H1 (cell line): Measurements from ENCODE around the gene MLN. TPM values are rescaled to one million over a fixed set of nuclear protein-coding genes. Genes with fewer than 3 reads are reported as not detected.

Experiments
- BACH1 ChIP-seq: IDR thresholded peaks from 2 replicates; pipeline ENCODE4 v1.6.1; 2012; ENCODE audit warnings: low read length, improper control_type of control experiment
- CBX5 ChIP-seq: fragments of 300-800, 300-1000 bp; sonication (generic); IDR thresholded peaks from 2 replicates; pipeline ENCODE4 v1.7.1; 2016; ENCODE audit warnings: antibody characterized with exemption, low read length, low read depth
- CEBPB ChIP-seq: IDR thresholded peaks from 2 replicates; pipeline ENCODE4 v1.6.1; 2012; ENCODE audit warnings: low read depth, low read length
- EGR1 ChIP-seq: IDR thresholded peaks from 2 replicates; pipeline ENCODE4 v1.6.1; 2011; ENCODE audit warnings: low read depth, low read length, borderline replicate concordance
- EZH2 ChIP-seq: fragments of 200-600 bp; sonication (generic); IDR thresholded peaks from 2 replicates; pipeline ENCODE4 v1.7.1; 2012; ENCODE audit warnings: low read depth, mild to moderate bottlenecking, moderate library complexity, low read length, inconsistent platforms; ENCODE audit not compliant: severe bottlenecking
- GTF2F1 ChIP-seq: IDR thresholded peaks from 2 replicates; pipeline ENCODE4 v1.6.1; 2012; ENCODE audit warnings: low read depth, low read length, improper control_type of control experiment, borderline replicate concordance
- POU5F1 ChIP-seq: IDR thresholded peaks from 2 replicates; pipeline ENCODE4 v1.6.1; 2011; ENCODE audit warnings: low read depth, mild to moderate bottlenecking, low read length, moderate library complexity
- SRF ChIP-seq: IDR thresholded peaks from 2 replicates; pipeline ENCODE4 v1.6.1; 2011; ENCODE audit warnings: mild to moderate bottlenecking, low read depth, low read length, moderate library complexity
- ZNF274 ChIP-seq: IDR thresholded peaks from 2 replicates; pipeline ENCODE4 v1.7.0; 2012; ENCODE audit warnings: low read length, borderline replicate concordance; ENCODE audit errors: extremely low read depth
- polyA plus RNA-seq, 7 experiments: library from polyadenylated mRNA; depleted of rRNA in 3 of 7; stranded (reverse) in 5 of 7; unstranded in 2 of 7; fragments of >200 nt in 5 of 7; fragments of 200-250 nt in 2 of 7; gene quantifications; 1 replicate in 5 of 7; 2 replicates in 1 of 7; 4 replicates in 1 of 7; pipeline versions ENCODE4 v1.2.1 to v1.2.3, GENCODE V29; 2011 to 2013; ENCODE audit warnings: missing spikeins in 2 of 7, mixed read lengths in 2 of 7
- total RNA-seq: library from RNA; stranded (reverse); fragmentation: NEBNext Ultra II Directional; extraction: Animal tissue kit (Norgen Biotek cat#: 25700); gene quantifications from 2 replicates; pipeline ENCODE4 v1.2.1, GENCODE V29; 2021
- TF ChIP-seq, protein P1 (sequence below): fragments of 300-600 bp; sonication (generic); IDR thresholded peaks from 2 replicates; pipeline ENCODE4 v1.7.1; 2012; ENCODE audit warnings: low read length, moderate library complexity, mild to moderate bottlenecking, inconsistent platforms; ENCODE audit not compliant: insufficient replicate concordance

MLN gene
- total and polyA plus RNA-seq, 2 of the 8 experiments (the other 6 are each of a cell fraction or from before 2014, with no cell fraction given) = not detected

DNA sequence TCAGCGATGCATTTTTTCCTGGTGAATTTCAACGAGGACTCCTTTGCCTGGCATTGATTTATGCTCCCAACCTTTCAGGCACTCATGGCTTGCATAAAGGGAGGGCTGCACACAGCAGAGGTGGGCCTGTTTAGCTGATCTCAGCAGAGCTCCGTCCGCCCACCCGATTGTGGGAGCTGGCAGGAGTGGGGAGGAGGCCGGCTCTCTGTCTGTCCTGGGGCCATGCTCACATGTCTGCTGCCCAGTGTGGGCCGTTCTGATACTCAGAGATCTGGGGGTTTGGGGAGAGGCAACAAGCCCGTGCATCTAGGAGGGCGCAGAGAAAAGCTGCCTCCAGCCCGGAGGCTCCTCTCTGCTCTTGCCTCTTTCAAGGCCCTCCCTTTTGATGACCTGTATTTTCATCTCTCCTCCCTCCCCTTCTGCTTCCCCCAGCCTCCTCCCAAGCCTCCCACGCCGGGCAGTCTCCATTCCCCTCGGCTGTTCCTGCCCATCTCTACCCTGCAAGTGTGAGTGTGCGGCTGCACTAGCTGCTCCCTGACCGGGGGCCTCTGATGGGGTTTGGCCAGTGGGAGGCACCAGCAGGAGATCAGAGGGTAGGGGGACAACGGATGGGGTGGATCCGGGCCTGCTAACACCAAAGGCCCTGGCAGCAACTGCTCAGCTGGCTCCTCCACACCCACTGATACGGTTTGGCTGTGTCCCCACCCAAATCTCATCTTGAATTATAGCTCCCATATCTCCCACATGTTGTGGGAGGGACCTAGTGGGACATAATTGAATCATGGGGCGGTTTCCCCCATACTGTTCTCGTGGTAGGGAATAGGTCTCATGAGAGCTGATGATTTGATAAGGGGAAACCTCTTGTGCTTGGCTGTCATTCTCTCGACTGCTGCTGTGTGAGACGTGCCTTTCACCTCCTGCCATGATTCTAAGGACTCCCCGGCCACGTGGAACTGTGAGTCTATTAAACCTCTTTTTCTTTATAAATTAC is 39.6 kb upstream of the MLN start (continued):
- TF ChIP-seq, protein P1, sequence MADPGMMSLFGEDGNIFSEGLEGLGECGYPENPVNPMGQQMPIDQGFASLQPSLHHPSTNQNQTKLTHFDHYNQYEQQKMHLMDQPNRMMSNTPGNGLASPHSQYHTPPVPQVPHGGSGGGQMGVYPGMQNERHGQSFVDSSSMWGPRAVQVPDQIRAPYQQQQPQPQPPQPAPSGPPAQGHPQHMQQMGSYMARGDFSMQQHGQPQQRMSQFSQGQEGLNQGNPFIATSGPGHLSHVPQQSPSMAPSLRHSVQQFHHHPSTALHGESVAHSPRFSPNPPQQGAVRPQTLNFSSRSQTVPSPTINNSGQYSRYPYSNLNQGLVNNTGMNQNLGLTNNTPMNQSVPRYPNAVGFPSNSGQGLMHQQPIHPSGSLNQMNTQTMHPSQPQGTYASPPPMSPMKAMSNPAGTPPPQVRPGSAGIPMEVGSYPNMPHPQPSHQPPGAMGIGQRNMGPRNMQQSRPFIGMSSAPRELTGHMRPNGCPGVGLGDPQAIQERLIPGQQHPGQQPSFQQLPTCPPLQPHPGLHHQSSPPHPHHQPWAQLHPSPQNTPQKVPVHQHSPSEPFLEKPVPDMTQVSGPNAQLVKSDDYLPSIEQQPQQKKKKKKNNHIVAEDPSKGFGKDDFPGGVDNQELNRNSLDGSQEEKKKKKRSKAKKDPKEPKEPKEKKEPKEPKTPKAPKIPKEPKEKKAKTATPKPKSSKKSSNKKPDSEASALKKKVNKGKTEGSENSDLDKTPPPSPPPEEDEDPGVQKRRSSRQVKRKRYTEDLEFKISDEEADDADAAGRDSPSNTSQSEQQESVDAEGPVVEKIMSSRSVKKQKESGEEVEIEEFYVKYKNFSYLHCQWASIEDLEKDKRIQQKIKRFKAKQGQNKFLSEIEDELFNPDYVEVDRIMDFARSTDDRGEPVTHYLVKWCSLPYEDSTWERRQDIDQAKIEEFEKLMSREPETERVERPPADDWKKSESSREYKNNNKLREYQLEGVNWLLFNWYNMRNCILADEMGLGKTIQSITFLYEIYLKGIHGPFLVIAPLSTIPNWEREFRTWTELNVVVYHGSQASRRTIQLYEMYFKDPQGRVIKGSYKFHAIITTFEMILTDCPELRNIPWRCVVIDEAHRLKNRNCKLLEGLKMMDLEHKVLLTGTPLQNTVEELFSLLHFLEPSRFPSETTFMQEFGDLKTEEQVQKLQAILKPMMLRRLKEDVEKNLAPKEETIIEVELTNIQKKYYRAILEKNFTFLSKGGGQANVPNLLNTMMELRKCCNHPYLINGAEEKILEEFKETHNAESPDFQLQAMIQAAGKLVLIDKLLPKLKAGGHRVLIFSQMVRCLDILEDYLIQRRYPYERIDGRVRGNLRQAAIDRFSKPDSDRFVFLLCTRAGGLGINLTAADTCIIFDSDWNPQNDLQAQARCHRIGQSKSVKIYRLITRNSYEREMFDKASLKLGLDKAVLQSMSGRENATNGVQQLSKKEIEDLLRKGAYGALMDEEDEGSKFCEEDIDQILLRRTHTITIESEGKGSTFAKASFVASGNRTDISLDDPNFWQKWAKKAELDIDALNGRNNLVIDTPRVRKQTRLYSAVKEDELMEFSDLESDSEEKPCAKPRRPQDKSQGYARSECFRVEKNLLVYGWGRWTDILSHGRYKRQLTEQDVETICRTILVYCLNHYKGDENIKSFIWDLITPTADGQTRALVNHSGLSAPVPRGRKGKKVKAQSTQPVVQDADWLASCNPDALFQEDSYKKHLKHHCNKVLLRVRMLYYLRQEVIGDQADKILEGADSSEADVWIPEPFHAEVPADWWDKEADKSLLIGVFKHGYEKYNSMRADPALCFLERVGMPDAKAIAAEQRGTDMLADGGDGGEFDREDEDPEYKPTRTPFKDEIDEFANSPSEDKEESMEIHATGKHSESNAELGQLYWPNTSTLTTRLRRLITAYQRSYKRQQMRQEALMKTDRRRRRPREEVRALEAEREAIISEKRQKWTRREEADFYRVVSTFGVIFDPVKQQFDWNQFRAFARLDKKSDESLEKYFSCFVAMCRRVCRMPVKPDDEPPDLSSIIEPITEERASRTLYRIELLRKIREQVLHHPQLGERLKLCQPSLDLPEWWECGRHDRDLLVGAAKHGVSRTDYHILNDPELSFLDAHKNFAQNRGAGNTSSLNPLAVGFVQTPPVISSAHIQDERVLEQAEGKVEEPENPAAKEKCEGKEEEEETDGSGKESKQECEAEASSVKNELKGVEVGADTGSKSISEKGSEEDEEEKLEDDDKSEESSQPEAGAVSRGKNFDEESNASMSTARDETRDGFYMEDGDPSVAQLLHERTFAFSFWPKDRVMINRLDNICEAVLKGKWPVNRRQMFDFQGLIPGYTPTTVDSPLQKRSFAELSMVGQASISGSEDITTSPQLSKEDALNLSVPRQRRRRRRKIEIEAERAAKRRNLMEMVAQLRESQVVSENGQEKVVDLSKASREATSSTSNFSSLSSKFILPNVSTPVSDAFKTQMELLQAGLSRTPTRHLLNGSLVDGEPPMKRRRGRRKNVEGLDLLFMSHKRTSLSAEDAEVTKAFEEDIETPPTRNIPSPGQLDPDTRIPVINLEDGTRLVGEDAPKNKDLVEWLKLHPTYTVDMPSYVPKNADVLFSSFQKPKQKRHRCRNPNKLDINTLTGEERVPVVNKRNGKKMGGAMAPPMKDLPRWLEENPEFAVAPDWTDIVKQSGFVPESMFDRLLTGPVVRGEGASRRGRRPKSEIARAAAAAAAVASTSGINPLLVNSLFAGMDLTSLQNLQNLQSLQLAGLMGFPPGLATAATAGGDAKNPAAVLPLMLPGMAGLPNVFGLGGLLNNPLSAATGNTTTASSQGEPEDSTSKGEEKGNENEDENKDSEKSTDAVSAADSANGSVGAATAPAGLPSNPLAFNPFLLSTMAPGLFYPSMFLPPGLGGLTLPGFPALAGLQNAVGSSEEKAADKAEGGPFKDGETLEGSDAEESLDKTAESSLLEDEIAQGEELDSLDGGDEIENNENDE = no peak
- TF ChIP-seq GTF2F1 (no peak), EGR1 (no peak), BACH1 (no peak), CBX5 (no peak), POU5F1 (no peak), CEBPB (no peak), ZNF274 (no peak), EZH2 (no peak), SRF (no peak)
